ENCODE results near the gene IDNK. TPM values are rescaled to one million over a fixed set of nuclear protein-coding genes. Genes with fewer than 3 reads are reported as not detected.
A peak's percentile ranks its signal among the peaks of the same experiment; 100 is the strongest.

Gene IDNK
- total and polyA plus RNA-seq, 4 donors, result 5.6 to 33.4 (median 14.7) TPM

- H3K4me1 ChIP-seq (ENCODE audit: control insufficient read depth in 4 of 4, insufficient read depth in 4 of 4, low read length in 3 of 4), result peaks cover 2 to 37% (median 29%) of the 10 kb centered on the region in 4 donors
Measured at GRCh38 chr9:83622433-83622938, 457 bp upstream of the IDNK start.

GRCh38 chr9:83623679-83624076 is 735 bp downstream of the IDNK start:
- H3K27me3 ChIP-seq (ENCODE audit: control insufficient read depth in 4 of 4, insufficient read depth in 4 of 4, low read length in 3 of 4), result no peaks in the 10 kb centered on the region
- H3K4me1 ChIP-seq (ENCODE audit: control insufficient read depth in 4 of 4, insufficient read depth in 4 of 4, low read length in 3 of 4), result peaks cover 2 to 47% (median 29%) of the 10 kb centered on the region in 4 donors
- DNase-seq (ENCODE audit: low spot score), result no peak
- peak overlapping the region; percentile 74 to 82 (median 80) for H3K4me3 ChIP-seq (ENCODE audit: low read depth in 1 of 3, low read length in 3 of 3)
- no peaks in the 10 kb centered on the region for H3K9me3 ChIP-seq (ENCODE audit: control insufficient read depth in 4 of 4, low read length in 3 of 4)
- H3K9ac ChIP-seq (ENCODE audit: low read depth in 1 of 2, low read length in 2 of 2), result peak overlapping the region; percentile 83 to 88
- H3K36me3 ChIP-seq (ENCODE audit: control insufficient read depth in 4 of 4, insufficient read depth in 3 of 4, low read depth in 1 of 4, low read length in 3 of 4), result peaks cover 0 to 11% (median 0%) of the 10 kb centered on the region in 4 donors
- 3% methylated on average over 5 of the region's 5 CpGs for WGBS
- peak overlapping the region; percentile 88 to 91 for H3K27ac ChIP-seq (ENCODE audit: low read depth in 1 of 2, low read length in 2 of 2)
- TF ChIP-seq REST (IDR thresholded peaks at IDR 0.05) (peak; percentile 64), FOXA1 (IDR thresholded peaks at IDR 0.05) (no peak), EGR1 (IDR thresholded peaks at IDR 0.05; ENCODE audit: low read depth in 2 of 2) (peak in 1 of 2 donors; percentile 35), CTCF (IDR thresholded peaks at IDR 0.05; ENCODE audit: low read depth, low read length, missing input control) (no peak), FOXA2 (IDR thresholded peaks at IDR 0.05) (no peak), MAX (IDR thresholded peaks at IDR 0.05) (peak; percentile 50), YY1 (IDR thresholded peaks at IDR 0.05) (peak; percentile 41), SP1 (IDR thresholded peaks at IDR 0.05) (peak; percentile 33), TAF1 (conservative IDR thresholded peaks at IDR 0.05) (peak; percentile 34), GABPA (IDR thresholded peaks at IDR 0.05 in 1 of 2, conservative IDR thresholded peaks at IDR 0.05 in 1 of 2) (no peak), HNF4G (IDR thresholded peaks at IDR 0.05) (no peak), ATF3 (IDR thresholded peaks at IDR 0.05) (peak; percentile 17), HNF4A (conservative IDR thresholded peaks at IDR 0.05) (peak; percentile 69 to 71), RXRA (IDR thresholded peaks at IDR 0.05) (peak in 1 of 2 donors; percentile 21), ZBTB33 (IDR thresholded peaks at IDR 0.05) (no peak)

More at GRCh38 chr9:83622433-83622938, 457 bp upstream of the IDNK start:
- H3K36me3 ChIP-seq (ENCODE audit: control insufficient read depth in 4 of 4, insufficient read depth in 3 of 4, low read depth in 1 of 4, low read length in 3 of 4), result peaks cover 0 to 8% (median 0%) of the 10 kb centered on the region in 4 donors
- no peak for DNase-seq (ENCODE audit: low spot score)
- no peaks in the 10 kb centered on the region for H3K27me3 ChIP-seq (ENCODE audit: control insufficient read depth in 4 of 4, insufficient read depth in 4 of 4, low read length in 3 of 4)
- 18% methylated on average over 21 of the region's 21 CpGs for WGBS
- H3K9ac ChIP-seq (ENCODE audit: low read depth in 1 of 2, low read length in 2 of 2), result peak overlapping the region in 1 of 2 donors; percentile 88
- peak overlapping the region; percentile 88 to 91 for H3K27ac ChIP-seq (ENCODE audit: low read depth in 1 of 2, low read length in 2 of 2)
- peak overlapping the region; percentile 74 to 82 (median 80) for H3K4me3 ChIP-seq (ENCODE audit: low read depth in 1 of 3, low read length in 3 of 3)
- no peaks in the 10 kb centered on the region for H3K9me3 ChIP-seq (ENCODE audit: control insufficient read depth in 4 of 4, low read length in 3 of 4)
- TF ChIP-seq REST (IDR thresholded peaks at IDR 0.05) (peak; percentile 14), EGR1 (IDR thresholded peaks at IDR 0.05; ENCODE audit: low read depth in 2 of 2) (peak in 1 of 2 donors; percentile 84), NR2F2 (IDR thresholded peaks at IDR 0.05) (no peak), HNF4G (IDR thresholded peaks at IDR 0.05) (no peak)
